PC-9 (cell line): Measurements from ENCODE around the gene DACT3.

Source experiments
- CTCF ChIP-seq: fragments of 200-600 bp; sonication (generic); conservative IDR thresholded peaks from 2 replicates; pipeline ENCODE4 v1.6.1; 2017; ENCODE audit warnings: mixed run types, antibody characterized with exemption, mild to moderate bottlenecking, moderate library complexity
- EZH2 ChIP-seq: fragments of 200-600 bp; sonication (generic); IDR thresholded peaks from 2 replicates; pipeline ENCODE4 v1.8.0; 2017; ENCODE audit warnings: antibody characterized with exemption, low read depth

- TF ChIP-seq CTCF = no peak
- TF ChIP-seq EZH2 = no peak
Measured at GRCh38 chr19:46660008-46660517, 919 bp downstream of the DACT3 start.
